Activated CD8-positive, alpha-beta memory T cell treated with anti-CD3 and anti-CD28 coated beads for 36 hours (primary cell): Measurements from ENCODE around the gene SOS2. TPM values are rescaled to one million over a fixed set of nuclear protein-coding genes. Genes with fewer than 3 reads are reported as not detected.

Experiments
- CTCF ChIA-PET: fragments of 350-600 bp; sonication (Branson Sonifier 250); formaldehyde crosslinking; loops from one replicate; lab custom pipeline; 2021; ENCODE audit warnings: antibody characterized with exemption; lab: Charles Lee
- POLR2A ChIA-PET: fragments of 350-600 bp; sonication (Branson Sonifier 250); formaldehyde crosslinking; loops from one replicate; lab custom pipeline; 2021; ENCODE audit warnings: antibody characterized with exemption; lab: Charles Lee
- total RNA-seq, 2 experiments: library from RNA; stranded (reverse); gene quantifications; one replicate each; pipeline ENCODE4 v1.2.3, GENCODE V29; 2021

The SOS2 gene
- total RNA-seq, 2 experiments from 2014 or later, result 13.4 to 14.6 TPM

DNA sequence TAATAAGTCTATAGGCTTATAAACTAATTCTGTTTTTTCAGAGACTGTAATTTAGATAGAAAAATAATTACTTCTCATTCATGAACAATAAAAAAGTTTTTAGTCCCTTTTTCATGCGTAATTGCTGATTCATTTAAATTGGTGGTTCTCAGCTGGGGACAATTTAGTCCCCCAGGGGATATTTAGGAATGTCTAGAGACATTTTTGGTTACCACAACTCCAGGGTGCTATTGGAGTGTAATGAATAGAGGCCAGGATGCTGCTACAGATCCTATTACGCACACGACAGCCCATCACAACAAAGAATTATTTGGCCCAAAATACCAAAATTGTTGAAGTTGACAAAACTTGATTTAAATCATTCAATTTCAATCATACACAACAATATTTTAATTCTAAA, 92.2 kb downstream of the SOS2 start:
- CTCF ChIA-PET, result no interaction called here
- POLR2A ChIA-PET, result no interaction called here

GRCh38 chr14:50127802-50128201, 103.6 kb downstream of the SOS2 start:
- POLR2A ChIA-PET, result interaction anchor here (1.2 kb wide), 1 partner anchor 10 kb away, joined by 3 read pairs; no protein-coding TSS in a partner anchor

DNA sequence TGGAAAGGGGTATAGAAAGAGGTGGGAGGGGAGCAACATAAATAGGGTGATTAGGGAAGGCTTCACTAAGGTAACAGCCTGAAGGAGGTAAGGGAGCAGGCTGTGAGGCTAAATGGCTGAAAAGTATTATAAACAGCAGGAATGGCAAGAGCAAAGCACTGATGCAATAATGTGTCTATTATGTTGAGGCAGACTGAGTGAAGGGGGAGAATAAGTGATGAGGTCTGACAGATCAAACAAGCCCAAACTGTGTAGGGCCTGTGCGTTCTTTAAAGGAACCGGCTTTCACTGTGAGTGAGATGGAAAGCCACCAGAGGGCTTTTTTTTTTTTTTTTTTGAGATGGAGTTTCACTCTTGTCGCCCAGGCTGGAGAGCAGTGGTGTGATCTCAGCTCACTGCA, 108.3 kb downstream of the SOS2 start:
- ChIA-PET POLR2A (no interaction called here), CTCF (interaction anchor here (0.8 kb wide), 1 partner anchor 55 kb away, joined by 3 read pairs; no protein-coding TSS in a partner anchor)

More at GRCh38 chr14:50127802-50128201, 103.6 kb downstream of the SOS2 start:
- CTCF ChIA-PET, result no interaction called here

GRCh38 chr14:50122291-50122690, 109.1 kb downstream of the SOS2 start:
- ChIA-PET POLR2A (no interaction called here), CTCF (no interaction called here)

- POLR2A ChIA-PET, result no interaction called here
- CTCF ChIA-PET, result no interaction called here
Measured at GRCh38 chr14:50121486-50121885, 109.9 kb downstream of the SOS2 start.

DNA sequence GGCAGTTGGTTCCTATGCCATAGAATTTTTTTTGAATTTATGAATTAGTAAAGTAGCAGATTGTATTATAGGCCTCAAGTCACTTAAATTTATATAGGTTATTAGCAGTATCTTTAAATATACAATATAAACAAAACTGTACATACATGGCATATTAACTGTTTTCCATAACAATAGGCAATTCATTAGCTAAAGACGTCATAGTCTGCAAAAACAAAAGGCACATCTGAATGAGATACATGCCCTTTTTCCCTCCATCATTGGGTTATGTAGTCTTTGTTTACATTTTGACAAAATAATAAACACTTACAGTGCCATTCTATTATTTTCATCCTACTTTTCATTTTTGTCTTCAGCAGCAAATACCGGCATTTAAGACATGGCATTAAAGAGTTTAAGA, 113.9 kb downstream of the SOS2 start:
- CTCF ChIA-PET, result interaction anchor here (2.1 kb wide), 1 partner anchor 255 kb away, joined by 8 read pairs; no protein-coding TSS in a partner anchor
- POLR2A ChIA-PET, result interaction anchor here (1.1 kb wide), 1 partner anchor 10 kb away, joined by 3 read pairs; no protein-coding TSS in a partner anchor

DNA sequence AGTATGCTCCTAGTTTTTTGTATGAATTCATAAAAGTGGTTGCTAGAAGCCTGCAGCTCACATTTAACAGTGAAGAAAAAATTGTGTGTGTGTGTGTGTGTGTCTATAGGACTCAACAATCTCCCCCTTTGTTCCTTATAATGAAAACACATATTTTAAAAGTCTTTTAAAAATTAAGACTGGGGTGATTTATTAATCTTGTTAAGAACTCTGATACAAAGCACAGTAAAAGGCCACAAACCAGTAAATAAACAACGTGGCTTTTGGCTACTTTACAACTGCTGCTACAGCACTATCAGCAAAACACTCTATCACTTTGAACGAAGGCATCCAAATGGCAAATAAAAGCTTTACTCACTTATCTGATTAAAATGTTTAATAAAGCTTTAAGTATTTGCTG, 114.4 kb downstream of the SOS2 start:
- ChIA-PET CTCF (interaction anchor here (1.1 to 2.1 kb wide), 3 partner anchors 237 to 254 kb away, joined by 3 to 8 read pairs (median 3); no protein-coding TSS in a partner anchor), POLR2A (interaction anchor here (0.8 to 1.5 kb wide), 7 partner anchors 10 to 348 kb away, joined by 3 to 8 read pairs (median 3); partner anchors contain the start of gene NEMF)

DNA sequence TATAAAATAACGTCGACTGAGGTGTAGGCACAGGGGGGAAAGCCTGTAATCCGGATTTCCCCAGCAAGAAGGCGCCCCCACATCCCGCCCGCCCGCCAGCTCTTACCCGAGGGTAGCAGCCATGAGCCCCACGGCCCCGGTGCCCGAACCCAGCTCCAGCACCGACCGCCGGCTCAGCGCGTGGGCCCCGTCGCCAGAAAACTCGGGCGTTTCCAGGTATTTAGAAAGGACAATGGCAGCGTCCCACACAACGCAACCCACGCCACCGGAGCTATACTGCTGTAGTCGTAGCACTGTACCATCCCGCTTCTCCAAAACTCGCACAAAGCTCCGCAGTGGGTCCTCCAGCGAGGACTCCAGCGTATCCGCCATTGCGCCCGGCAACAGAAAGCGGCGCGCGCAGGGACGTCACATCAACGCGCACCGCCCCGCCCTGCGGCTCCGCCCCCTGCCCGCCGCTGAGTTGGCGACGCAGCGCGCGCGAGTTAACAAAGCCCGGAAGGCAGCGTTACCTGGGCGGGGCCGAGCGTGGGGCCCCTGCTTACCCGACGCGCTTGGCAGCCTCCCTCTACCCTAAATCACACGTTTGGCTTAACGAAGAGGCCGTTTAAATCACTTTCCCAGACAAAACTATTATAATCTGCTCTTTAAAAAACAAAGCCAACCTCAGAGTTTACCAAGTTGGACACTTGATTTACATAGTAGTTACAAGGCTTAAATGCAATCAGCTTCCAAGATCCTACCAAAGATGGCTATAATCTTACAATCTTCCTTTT, 115.0 kb downstream of the SOS2 start, which contains the start of gene VCPKMT:
Gene VCPKMT (minus strand): TSS at position 392 of the 776 bp plus-strand sequence. CDS start 20 bp downstream, at position 372.
- ChIA-PET POLR2A (interaction anchor here (0.6 to 1.5 kb wide), 13 partner anchors 31 to 484 kb away, joined by 3 to 9 read pairs (median 3); partner anchors contain the start of gene NEMF), CTCF (interaction anchor here (0.9 to 2.1 kb wide), 4 partner anchors 99 to 254 kb away, joined by 3 to 8 read pairs (median 3); no protein-coding TSS in a partner anchor)

DNA sequence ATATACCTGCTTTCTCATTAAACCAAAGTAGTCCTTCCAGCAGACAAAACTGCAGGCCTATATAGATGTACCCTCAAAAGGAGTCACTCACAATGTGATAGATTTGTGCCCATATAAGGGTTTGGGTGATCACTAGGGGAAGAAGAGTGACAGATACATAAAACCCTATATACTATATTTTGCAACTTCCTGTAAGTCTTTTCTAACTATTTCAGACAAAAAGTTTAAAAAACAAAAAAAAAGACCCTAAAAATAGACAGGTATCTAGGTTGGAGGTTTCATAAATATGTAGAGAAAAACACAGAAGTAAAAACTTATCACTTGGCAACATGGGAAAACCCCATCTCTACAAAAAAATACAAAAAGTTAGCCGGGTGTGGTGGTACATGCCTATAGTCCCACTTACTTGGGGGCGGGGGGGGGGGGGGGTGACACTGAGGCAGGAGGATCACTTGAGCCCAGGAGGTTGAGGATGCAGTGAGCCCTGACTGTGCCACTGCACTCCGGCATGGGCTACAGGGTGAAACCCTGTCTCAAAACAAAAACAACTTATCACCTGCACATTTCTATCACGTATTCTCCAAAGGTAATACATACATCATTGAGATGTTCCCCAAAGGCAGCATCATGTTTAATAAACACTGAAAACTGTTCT, 117.9 kb downstream of the SOS2 start:
- ChIA-PET POLR2A (interaction anchor here (0.9 kb wide), 1 partner anchor 250 kb away, joined by 3 read pairs; no protein-coding TSS in a partner anchor), CTCF (no interaction called here)

DNA sequence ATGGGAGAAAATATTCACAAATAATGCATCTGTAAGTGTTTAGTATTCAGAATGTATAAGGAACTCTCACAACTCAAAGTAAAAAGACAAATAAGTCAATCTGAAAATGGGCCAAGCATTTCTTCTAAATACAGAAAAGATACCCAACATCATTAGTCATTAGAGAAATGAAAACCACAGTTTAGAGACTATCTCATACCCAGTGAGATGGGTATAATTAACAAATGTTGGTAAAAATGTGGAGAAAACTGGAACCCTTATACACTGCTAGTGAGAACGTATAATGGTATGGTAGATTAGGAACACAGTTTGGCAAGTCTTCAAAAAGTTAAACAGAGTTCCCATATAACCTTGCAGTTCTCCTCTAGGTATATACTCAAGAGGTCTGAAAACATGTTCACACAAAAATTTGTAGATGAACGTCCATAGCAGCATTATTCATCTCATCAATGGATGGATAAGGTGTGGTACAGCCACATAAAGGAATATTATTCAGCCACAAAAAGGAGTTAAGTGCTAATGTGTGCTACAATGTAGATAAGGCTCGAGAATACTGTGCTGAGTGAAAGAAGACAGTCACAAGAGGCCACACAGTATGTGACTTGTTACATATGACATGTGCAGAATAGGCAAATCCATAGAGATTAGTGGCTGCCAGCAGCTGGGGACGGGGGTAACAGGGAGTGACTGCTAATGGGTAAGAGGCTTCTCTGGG, 120.9 kb downstream of the SOS2 start:
- POLR2A ChIA-PET, result no interaction called here
- CTCF ChIA-PET, result no interaction called here

DNA sequence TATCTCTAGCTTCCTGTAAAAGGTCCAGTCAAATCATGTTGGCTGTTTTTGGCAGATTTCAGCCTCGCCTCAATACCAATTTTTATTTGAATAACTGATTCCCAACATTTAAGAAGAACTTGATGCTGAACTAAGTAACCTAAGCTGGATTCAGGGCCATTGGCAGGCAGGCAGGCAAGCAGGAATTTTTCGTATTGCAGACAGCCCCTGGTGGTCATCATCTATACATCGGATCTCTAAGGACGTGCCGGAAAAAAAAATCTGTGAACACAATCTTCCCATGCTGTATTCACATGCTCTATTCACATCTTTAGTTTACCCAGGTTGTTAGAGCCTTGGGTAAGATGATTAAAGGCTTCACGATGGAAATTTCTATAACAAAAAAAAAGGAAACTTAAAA, 122.0 kb downstream of the SOS2 start:
- CTCF ChIA-PET, result no interaction called here

DNA sequence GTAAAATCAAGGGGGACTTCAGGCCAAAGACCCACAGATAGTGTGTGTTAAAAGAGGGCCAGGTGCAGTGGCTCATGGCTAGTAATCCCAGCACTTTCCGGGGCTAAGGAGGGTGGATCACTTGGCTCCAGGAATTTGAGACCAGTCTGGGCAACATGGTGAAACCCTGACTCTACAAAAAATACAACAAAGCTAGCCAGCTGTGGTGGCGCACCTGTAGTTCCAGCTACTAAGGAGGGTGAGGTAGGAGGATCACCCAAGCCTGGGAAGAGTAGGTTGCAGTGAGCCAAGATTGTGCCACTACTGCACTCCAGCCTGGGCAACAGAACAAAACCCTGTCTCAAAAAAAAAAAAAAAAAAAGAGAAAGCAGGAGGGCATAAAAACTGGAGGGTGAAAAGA, 123.5 kb downstream of the SOS2 start:
- ChIA-PET CTCF (interaction anchor here (0.7 to 1.6 kb wide), 6 partner anchors 49 to 606 kb away, joined by 3 to 6 read pairs (median 4); partner anchors contain the start of gene NEMF), POLR2A (interaction anchor here (0.6 to 0.7 kb wide), 2 partner anchors 20 to 244 kb away, joined by 3 to 4 read pairs; no protein-coding TSS in a partner anchor)

More for the DNA sequence above, 122.0 kb downstream of the SOS2 start:
- POLR2A ChIA-PET, result no interaction called here

DNA sequence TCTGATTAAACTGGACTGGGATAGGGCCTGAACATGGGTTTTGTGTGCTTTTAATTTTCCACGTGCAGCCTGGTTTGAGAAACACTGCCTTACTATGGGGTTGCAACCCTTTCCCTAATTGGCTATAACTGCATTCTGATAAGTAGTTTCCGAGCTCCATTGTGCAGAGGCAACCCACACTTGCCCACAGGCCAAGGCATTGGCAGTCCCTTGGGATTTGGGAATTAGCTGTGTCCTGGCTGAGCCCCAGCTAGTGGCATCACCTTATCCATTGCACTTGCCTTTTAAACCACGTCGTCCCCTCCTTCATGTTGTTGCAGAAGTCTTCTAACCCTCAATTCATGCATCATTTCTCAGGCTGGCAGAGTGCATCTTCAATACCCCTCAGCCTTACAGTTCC, 125.2 kb downstream of the SOS2 start:
- ChIA-PET POLR2A (no interaction called here), CTCF (interaction anchor here (0.6 to 2.4 kb wide), 4 partner anchors 67 to 501 kb away, joined by 3 to 8 read pairs (median 4); no protein-coding TSS in a partner anchor)

GRCh38 chr14:50103558-50103957, 127.8 kb downstream of the SOS2 start:
- POLR2A ChIA-PET, result interaction anchor here (1.3 kb wide), 1 partner anchor 21 kb away, joined by 4 read pairs; no protein-coding TSS in a partner anchor
- CTCF ChIA-PET, result interaction anchor here (0.7 to 1.8 kb wide), 6 partner anchors 16 to 242 kb away, joined by 3 to 5 read pairs (median 4); no protein-coding TSS in a partner anchor

DNA sequence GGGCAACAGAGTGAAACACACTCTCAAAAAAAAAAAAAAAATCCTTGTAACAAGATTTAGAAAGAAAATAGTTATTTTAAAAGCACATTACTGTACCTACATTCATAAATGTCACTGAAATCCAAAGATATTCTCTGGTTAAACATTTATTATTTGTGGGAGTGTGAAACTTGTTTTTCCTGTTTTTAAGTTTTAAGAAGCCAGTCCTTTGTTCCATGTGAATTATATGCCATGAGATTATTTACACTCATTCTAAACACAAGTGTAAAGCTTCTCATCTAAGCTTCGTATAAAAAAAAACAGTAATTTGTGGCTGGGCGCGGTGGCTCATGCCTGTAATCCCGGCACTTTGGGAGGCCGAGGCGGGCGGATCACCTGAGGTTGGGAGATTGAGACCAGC, 130.0 kb downstream of the SOS2 start:
- ChIA-PET CTCF (no interaction called here), POLR2A (no interaction called here)

DNA sequence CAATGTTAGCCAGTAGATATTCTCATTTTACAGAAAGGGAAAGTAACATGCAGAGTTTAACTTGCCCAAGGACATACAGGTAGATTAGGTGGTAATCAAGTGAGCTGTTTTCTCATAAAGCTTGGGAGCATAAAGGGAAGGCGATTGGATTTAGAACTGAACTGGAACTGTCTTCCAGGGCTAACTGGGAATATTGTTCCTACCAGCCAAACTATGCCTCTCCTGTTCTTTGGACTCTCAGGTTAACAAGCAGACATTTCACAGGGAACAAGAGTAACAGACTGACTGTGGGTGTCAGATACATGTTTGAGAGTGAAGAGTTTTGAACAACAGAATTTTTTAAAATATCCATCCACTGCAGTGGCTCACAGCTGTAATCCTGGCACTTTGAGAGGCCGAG, 130.6 kb downstream of the SOS2 start:
- CTCF ChIA-PET, result no interaction called here
- POLR2A ChIA-PET, result no interaction called here

- ChIA-PET POLR2A (interaction anchor here (1.4 kb wide), 1 partner anchor 236 kb away, joined by 5 read pairs; no protein-coding TSS in a partner anchor), CTCF (interaction anchor here (0.6 to 1.0 kb wide), 3 partner anchors 11 to 60 kb away, joined by 3 to 4 read pairs (median 3); no protein-coding TSS in a partner anchor)
Measured at GRCh38 chr14:50099335-50099734, 132.0 kb downstream of the SOS2 start.

DNA sequence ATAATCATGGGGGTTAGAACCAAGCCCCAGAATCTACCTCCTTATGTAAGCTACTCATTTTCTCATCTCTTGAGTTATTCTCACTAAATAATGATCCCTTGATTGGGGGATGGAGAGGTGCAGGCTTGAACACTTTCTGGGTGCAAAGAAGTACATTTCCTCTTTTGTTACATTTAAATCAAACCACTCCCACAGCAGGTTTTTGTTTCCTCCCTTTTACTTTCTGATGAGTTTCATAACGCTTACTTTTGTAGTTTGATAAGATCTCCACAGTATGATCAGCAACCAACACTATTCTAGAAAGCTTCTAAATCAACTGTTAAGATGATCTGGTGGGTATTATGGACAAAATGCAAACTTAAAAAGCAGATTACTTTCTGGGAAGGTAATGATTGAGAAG, 135.5 kb downstream of the SOS2 start:
- CTCF ChIA-PET, result interaction anchor here (0.9 kb wide), 1 partner anchor 216 kb away, joined by 4 read pairs; no protein-coding TSS in a partner anchor
- POLR2A ChIA-PET, result interaction anchor here (1.2 kb wide), 1 partner anchor 95 kb away, joined by 6 read pairs; no protein-coding TSS in a partner anchor
